AG04450 (cell line): ENCODE measurements around the gene PPP3CB. TPM values are rescaled to one million over a fixed set of nuclear protein-coding genes. Genes with fewer than 3 reads are reported as not detected.

Experiments
- CTCF ChIA-PET: fragments of 300-600, 350-600 bp; formaldehyde crosslinking; extraction: SDS; loops from one replicate; lab custom pipeline; 2022; ENCODE audit warnings: antibody characterized with exemption, inconsistent platforms; lab: Charles Lee
- POLR2A ChIA-PET: fragments of 350-600 bp; formaldehyde crosslinking; extraction: SDS; loops from one replicate; lab custom pipeline; 2021; ENCODE audit warnings: antibody characterized with exemption, inconsistent platforms; lab: Yijun Ruan, JAX
- DNase-seq: peaks from one replicate; pipeline ENCODE4 v3.0.0-alpha.2; 2011; ENCODE audit warnings: low read depth, low spot score
- H3K27ac ChIP-seq: one replicate; pipeline ENCODE4 v1.5.1; 2012; ENCODE audit warnings: low read depth, low read length, control low read depth
- H3K27me3 ChIP-seq: one replicate; pipeline ENCODE4 v1.6.0; 2012; ENCODE audit warnings: low read length; ENCODE audit not compliant: control insufficient read depth, insufficient read depth
- H3K4me3 ChIP-seq: 2 replicates; pipeline ENCODE4 v1.5.1; 2011; ENCODE audit warnings: mild to moderate bottlenecking, low read depth, low read length, control low read depth
- H3K9me3 ChIP-seq: 2 replicates; pipeline ENCODE4 v1.5.1; 2012; ENCODE audit warnings: low read length; ENCODE audit not compliant: control insufficient read depth, insufficient read depth
- CTCF ChIP-seq: IDR thresholded peaks from 2 replicates; pipeline ENCODE4 v1.5.1; 2011; ENCODE audit warnings: low read depth, low read length, control low read depth, inconsistent platforms
- polyA plus RNA-seq: library from polyadenylated mRNA; depleted of rRNA; stranded (reverse); fragments of >200 nt; gene quantifications from 2 replicates; pipeline ENCODE4 v1.2.3, GENCODE V29; 2011

The PPP3CB gene
- polyA plus RNA-seq, 1 experiment = 41.8 TPM

- Histone ChIP-seq H3K27ac (no peak overlapping the region), H3K9me3 (no peaks in the 10 kb centered on the region), H3K27me3 (no peaks in the 10 kb centered on the region), H3K4me3 (no peak overlapping the region)
- peak; percentile 45 for DNase-seq
- TF ChIP-seq CTCF = peak; percentile 83
- POLR2A ChIA-PET = interaction anchor here (0.6 kb wide), 1 partner anchor 47 kb away, joined by 6 read pairs; no protein-coding TSS in a partner anchor
- CTCF ChIA-PET = interaction anchor here (0.5 to 6.5 kb wide), 37 partner anchors 9 to 236 kb away, joined by 3 to 284 read pairs (median 4); partner anchors contain the start of genes MYOZ1 and SEC24C
These were observed 33.4 kb upstream of the PPP3CB start for GRCh38 chr10:73529089-73529832.

- no peak for TF ChIP-seq CTCF
These were observed 26.4 kb upstream of the PPP3CB start for GRCh38 chr10:73522263-73522662.

GRCh38 chr10:73519336-73519735 is 23.5 kb upstream of the PPP3CB start:
- no peak for TF ChIP-seq CTCF
- Histone ChIP-seq H3K27ac (no peak overlapping the region), H3K9me3 (no peaks in the 10 kb centered on the region), H3K4me3 (no peak overlapping the region), H3K27me3 (no peaks in the 10 kb centered on the region)
- ChIA-PET POLR2A (no interaction called here), CTCF (interaction anchor here (1.3 to 5.9 kb wide), 2 partner anchors 10 to 124 kb away, joined by 3 to 42 read pairs; no protein-coding TSS in a partner anchor)
- no peak for DNase-seq

More at GRCh38 chr10:73522263-73522662, 26.4 kb upstream of the PPP3CB start:
- Histone ChIP-seq H3K9me3 (no peaks in the 10 kb centered on the region), H3K27ac (no peak overlapping the region), H3K27me3 (no peaks in the 10 kb centered on the region), H3K4me3 (no peak overlapping the region)
- ChIA-PET POLR2A (interaction anchor here (1.7 kb wide), 1 partner anchor 27 kb away, joined by 6 read pairs; the partner anchor contains the start of gene PPP3CB), CTCF (interaction anchor here (2.2 kb wide), 1 partner anchor 121 kb away, joined by 11 read pairs; no protein-coding TSS in a partner anchor)
- no peak for DNase-seq

GRCh38 chr10:73517166-73517888 is 21.5 kb upstream of the PPP3CB start:
- no peak for DNase-seq
- Histone ChIP-seq H3K27me3 (no peaks in the 10 kb centered on the region), H3K9me3 (no peaks in the 10 kb centered on the region), H3K27ac (no peak overlapping the region), H3K4me3 (no peak overlapping the region)
- ChIA-PET CTCF (interaction anchor here (5.9 kb wide), 1 partner anchor 12 kb away, joined by 42 read pairs; no protein-coding TSS in a partner anchor), POLR2A (interaction anchor here (1.0 kb wide), 1 partner anchor 21 kb away, joined by 3 read pairs; the partner anchor contains the start of gene PPP3CB)
- no peak for TF ChIP-seq CTCF
